ENCODE results near the gene UIMC1.
A peak's percentile ranks its signal among the peaks of the same experiment; 100 is the strongest.

The UIMC1 gene

DNA sequence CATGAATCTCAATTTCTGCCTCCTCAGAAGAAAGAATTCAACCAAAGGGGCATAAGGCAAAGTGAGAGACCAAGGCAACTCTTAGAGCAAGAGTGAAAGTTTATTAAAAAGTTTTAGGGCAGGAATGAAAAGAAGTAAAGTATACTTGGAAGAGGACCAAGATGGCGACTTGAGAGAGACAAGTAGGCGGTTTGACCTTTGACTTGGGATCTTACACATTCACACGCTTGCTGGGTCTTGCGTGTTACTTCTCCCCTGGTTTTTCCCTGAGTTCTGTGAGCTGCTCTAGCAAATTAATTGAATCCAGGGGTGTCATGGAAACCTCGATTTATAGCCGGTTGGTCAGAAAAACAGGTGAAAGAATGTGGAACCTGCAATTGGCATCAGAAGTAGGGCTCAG lies 22.9 kb upstream of the UIMC1 start:
- Histone ChIP-seq H3K4me3 (ENCODE audit: low read length) (no peak overlapping the region), H3K27me3 (ENCODE audit: control insufficient read depth, insufficient read depth, low read length) (no peaks in the 10 kb centered on the region), H3K9ac (ENCODE audit: low read length) (no peak overlapping the region), H3K36me3 (ENCODE audit: control insufficient read depth, low read depth, low read length) (peaks cover 4% of the 10 kb centered on the region), H3K4me1 (ENCODE audit: control insufficient read depth, low read depth, low read length) (no peaks in the 10 kb centered on the region), H3K27ac (ENCODE audit: low read length) (no peak overlapping the region), H3K9me3 (ENCODE audit: control insufficient read depth, low read depth, low read length) (no peaks in the 10 kb centered on the region)

DNA sequence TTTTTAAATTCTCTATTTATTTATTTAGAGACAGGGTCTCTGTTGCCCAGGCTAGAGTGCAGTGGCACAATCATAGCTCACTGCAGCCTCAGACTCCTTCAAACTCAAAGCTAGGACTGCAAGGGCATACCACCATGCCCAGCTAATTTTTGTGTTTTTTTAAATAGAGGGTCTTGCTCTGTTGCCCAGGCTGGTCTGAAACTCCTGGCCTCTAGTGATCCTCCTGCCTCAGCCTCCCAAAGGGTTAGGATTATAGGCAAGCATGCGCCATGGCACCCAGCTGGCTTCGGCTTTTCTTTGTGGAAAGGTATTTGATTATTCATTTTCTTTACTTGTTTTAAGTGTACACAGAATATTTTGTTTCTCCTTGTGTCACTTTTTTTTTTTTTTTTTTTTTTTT lies 21.1 kb upstream of the UIMC1 start:
- Histone ChIP-seq H3K9me3 (ENCODE audit: control insufficient read depth, low read depth, low read length) (no peaks in the 10 kb centered on the region), H3K27me3 (ENCODE audit: control insufficient read depth, insufficient read depth, low read length) (no peaks in the 10 kb centered on the region), H3K4me1 (ENCODE audit: control insufficient read depth, low read depth, low read length) (peaks cover 6% of the 10 kb centered on the region), H3K9ac (ENCODE audit: low read length) (no peak overlapping the region), H3K4me3 (ENCODE audit: low read length) (no peak overlapping the region), H3K36me3 (ENCODE audit: control insufficient read depth, low read depth, low read length) (peaks cover 7% of the 10 kb centered on the region), H3K27ac (ENCODE audit: low read length) (no peak overlapping the region)

DNA sequence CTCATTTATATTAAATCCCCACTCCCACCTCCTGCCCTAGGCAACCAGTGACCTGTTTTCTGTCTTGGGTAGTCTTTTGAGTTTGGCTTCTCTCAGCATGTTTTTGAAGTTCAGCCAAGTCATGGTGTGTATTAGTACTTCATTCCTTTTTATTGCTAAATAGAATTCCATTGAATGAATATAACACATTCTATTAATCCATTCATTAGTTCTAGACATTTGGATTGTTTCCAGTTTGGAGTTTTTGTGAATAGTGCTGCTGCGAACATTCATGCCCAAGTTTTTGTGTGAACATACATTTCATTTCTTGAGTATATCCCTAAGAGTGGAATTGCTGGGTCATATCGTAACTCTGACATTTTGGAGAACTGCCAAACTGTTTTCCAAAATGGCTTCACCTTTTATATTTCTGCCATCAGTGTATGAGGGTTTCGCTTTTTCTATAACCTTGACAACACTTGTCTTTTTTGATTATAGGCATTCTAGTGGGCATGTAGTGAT lies 18.6 kb upstream of the UIMC1 start:
- no peak overlapping the region for H3K27ac ChIP-seq (ENCODE audit: low read length)
- no peak overlapping the region for H3K4me3 ChIP-seq (ENCODE audit: low read length)
- no peaks in the 10 kb centered on the region for H3K9me3 ChIP-seq (ENCODE audit: control insufficient read depth, low read depth, low read length)
- H3K9ac ChIP-seq (ENCODE audit: low read length): no peak overlapping the region
- H3K36me3 ChIP-seq (ENCODE audit: control insufficient read depth, low read depth, low read length): peaks cover 7% of the 10 kb centered on the region
- no peaks in the 10 kb centered on the region for H3K27me3 ChIP-seq (ENCODE audit: control insufficient read depth, insufficient read depth, low read length)
- H3K4me1 ChIP-seq (ENCODE audit: control insufficient read depth, low read depth, low read length): peaks cover 6% of the 10 kb centered on the region

DNA sequence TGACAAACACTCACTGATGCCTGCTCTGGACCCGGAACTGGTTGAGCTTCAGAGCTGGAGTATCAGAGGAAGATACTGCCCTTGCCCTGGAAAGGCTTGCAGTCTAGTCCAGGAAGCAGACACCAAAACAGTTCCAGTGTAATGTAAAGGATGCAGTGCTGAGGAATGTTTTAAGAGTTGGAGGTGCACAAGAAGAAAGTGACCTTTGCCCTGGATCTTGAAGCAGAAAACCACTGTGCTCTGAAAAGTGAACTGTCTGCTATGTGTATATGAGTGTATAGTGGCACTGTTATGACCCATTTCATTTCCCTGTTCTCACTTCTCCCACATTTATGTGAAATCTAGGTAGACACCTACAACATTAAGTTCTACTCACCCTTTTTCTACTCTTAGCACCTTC lies 18.0 kb upstream of the UIMC1 start:
- Histone ChIP-seq H3K4me1 (ENCODE audit: control insufficient read depth, low read depth, low read length) (peaks cover 6% of the 10 kb centered on the region), H3K36me3 (ENCODE audit: control insufficient read depth, low read depth, low read length) (peaks cover 7% of the 10 kb centered on the region), H3K9ac (ENCODE audit: low read length) (no peak overlapping the region), H3K27ac (ENCODE audit: low read length) (no peak overlapping the region), H3K4me3 (ENCODE audit: low read length) (no peak overlapping the region), H3K9me3 (ENCODE audit: control insufficient read depth, low read depth, low read length) (no peaks in the 10 kb centered on the region), H3K27me3 (ENCODE audit: control insufficient read depth, insufficient read depth, low read length) (no peaks in the 10 kb centered on the region)

DNA sequence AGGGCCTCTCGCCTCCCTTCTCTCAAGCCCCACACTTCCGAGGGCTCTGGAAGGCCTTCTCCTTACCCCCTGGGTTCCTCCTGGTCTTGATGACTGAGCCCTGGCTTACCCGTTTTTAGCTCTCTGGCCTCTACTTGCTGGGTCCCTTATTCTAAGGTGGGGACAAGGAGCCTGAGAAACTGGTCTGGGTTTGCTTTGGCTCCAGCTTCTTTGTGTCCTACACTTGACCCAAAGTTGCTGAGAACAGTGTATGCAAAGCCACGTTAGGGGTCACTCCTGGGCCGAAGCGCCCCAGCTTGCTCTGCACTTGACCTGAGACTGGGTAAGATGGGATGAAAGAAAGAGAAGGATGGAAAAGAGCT lies 16.7 kb upstream of the UIMC1 start:
- H3K4me1 ChIP-seq (ENCODE audit: control insufficient read depth, low read depth, low read length): peaks cover 6% of the 10 kb centered on the region
- H3K27ac ChIP-seq (ENCODE audit: low read length): peak overlapping the region; percentile 30
- H3K4me3 ChIP-seq (ENCODE audit: low read length): peak overlapping the region; percentile 95
- no peaks in the 10 kb centered on the region for H3K9me3 ChIP-seq (ENCODE audit: control insufficient read depth, low read depth, low read length)
- H3K36me3 ChIP-seq (ENCODE audit: control insufficient read depth, low read depth, low read length): peaks cover 7% of the 10 kb centered on the region
- peak overlapping the region; percentile 85 for H3K9ac ChIP-seq (ENCODE audit: low read length)
- H3K27me3 ChIP-seq (ENCODE audit: control insufficient read depth, insufficient read depth, low read length): no peaks in the 10 kb centered on the region

DNA sequence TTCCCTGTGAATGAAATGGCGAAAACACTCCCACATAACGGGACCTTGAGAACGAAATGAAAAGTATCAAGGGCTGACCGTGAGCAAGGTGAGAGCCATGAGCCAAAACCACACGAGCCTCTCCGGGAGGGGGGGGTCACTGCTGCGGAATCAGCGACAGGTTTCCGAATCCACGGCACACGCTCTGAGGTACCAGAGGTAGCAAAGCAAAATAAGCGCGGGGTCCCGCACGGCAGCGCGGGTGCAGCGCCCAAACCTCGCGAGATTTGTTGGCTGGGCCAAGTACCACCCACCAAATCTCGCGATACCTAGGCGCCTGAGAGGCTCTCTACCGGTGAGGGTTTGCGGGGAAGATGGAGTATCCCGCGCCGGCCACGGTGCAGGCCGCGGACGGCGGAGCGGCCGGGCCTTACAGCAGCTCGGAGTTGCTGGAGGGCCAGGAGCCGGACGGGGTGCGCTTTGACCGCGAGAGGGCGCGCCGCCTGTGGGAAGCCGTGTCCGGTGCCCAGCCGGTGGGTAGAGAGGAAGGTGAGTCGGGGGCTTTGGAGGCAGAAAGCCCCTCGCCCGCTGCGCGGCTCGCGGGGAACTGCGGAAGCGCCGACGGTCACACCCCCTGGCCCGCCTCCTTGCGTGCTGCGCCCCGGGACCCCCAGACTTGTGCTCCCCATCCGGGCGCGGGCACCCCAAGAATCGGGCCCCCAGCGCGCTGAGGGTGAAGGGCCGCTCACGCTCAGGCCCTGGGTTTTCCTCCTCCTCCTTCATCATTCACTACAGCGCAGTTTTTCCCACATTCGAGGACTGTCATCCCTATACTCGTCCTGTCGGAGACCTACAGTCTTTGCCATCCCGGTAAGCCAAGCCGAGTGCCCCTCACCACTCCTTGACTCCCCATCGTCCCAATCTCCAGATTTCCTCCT lies 16.1 kb upstream of the UIMC1 start, which contains the start of gene ZNF346:
TSS of gene ZNF346 (plus strand) at position 311 of the 917 bp plus-strand sequence. CDS start at position 354, 43 bp downstream.
- H3K4me3 ChIP-seq (ENCODE audit: low read length): peak within 1 kb of the TSS; percentile 95
- H3K4me1 ChIP-seq (ENCODE audit: control insufficient read depth, low read depth, low read length): peaks cover 6% of the 10 kb centered on the region
- no peaks in the 10 kb centered on the region for H3K9me3 ChIP-seq (ENCODE audit: control insufficient read depth, low read depth, low read length)
- H3K36me3 ChIP-seq (ENCODE audit: control insufficient read depth, low read depth, low read length): peaks cover 7% of the 10 kb centered on the region
- H3K9ac ChIP-seq (ENCODE audit: low read length): peak within 1 kb of the TSS; percentile 85
- no peaks in the 10 kb centered on the region for H3K27me3 ChIP-seq (ENCODE audit: control insufficient read depth, insufficient read depth, low read length)
- peak within 1 kb of the TSS; percentile 42 for H3K27ac ChIP-seq (ENCODE audit: low read length)

DNA sequence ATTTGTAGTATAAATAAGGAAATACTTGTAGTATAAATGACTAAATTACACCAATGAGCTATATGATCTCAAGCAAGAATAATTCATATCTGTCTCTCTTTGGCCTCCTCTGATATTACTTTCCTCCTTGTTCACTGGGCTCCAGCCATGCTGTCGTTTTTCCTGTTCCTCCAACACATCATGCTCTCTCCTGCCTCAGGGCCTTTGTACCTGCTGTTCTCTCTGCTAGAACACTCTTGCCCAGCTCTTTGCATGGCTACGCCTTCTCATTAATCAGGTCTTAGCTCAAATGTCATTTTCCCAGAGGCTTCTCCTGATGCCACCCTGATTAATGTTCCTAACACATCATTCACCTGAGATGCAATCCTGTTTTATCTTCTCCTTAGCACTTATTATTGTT lies 13.5 kb upstream of the UIMC1 start:
- H3K4me3 ChIP-seq (ENCODE audit: low read length): no peak overlapping the region
- no peaks in the 10 kb centered on the region for H3K9me3 ChIP-seq (ENCODE audit: control insufficient read depth, low read depth, low read length)
- H3K36me3 ChIP-seq (ENCODE audit: control insufficient read depth, low read depth, low read length): peaks cover 7% of the 10 kb centered on the region
- no peaks in the 10 kb centered on the region for H3K27me3 ChIP-seq (ENCODE audit: control insufficient read depth, insufficient read depth, low read length)
- H3K27ac ChIP-seq (ENCODE audit: low read length): no peak overlapping the region
- H3K4me1 ChIP-seq (ENCODE audit: control insufficient read depth, low read depth, low read length): peaks cover 6% of the 10 kb centered on the region
- H3K9ac ChIP-seq (ENCODE audit: low read length): no peak overlapping the region

DNA sequence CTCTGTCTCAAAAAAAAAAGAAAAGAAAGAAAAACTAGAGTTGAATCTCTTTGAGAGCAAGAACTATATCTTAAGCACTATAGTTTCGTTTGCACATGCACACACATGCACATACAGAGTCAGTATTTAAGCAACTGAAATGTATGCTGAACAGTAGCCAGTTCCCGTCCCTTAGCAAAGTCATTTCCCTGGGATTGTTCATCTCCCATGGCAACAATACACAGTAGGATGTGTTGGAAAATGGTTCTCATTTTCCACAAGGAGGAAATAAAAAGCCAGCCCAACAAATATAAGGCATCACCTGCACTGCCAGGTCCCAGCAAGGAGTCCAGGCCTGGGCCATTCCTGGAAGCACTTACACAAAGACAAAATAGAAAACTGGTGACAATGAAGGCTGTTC lies 11.8 kb upstream of the UIMC1 start:
- Histone ChIP-seq H3K4me1 (ENCODE audit: control insufficient read depth, low read depth, low read length) (peaks cover 3% of the 10 kb centered on the region), H3K9me3 (ENCODE audit: control insufficient read depth, low read depth, low read length) (no peaks in the 10 kb centered on the region), H3K27ac (ENCODE audit: low read length) (no peak overlapping the region), H3K4me3 (ENCODE audit: low read length) (no peak overlapping the region), H3K27me3 (ENCODE audit: control insufficient read depth, insufficient read depth, low read length) (no peaks in the 10 kb centered on the region), H3K36me3 (ENCODE audit: control insufficient read depth, low read depth, low read length) (no peaks in the 10 kb centered on the region), H3K9ac (ENCODE audit: low read length) (no peak overlapping the region)

DNA sequence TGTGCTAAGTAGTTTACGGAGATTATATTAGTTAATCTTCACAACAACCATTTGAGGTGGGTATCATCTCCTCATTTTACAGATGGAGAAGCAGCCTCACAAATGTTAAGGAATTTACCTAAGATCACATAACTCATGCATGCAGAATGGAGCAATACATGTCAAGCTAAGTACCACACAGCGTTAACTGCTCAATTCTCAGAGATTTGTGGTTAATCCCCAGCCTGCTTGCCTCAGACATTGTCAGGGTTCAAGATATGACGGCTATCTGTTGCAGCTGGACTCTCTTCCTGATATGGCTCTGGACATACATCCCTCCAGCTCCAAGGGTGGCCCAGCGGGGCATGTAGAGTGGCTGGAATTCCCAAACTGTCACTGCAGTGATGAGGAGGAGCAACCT lies 8.6 kb upstream of the UIMC1 start:
- H3K27ac ChIP-seq (ENCODE audit: low read length): no peak overlapping the region
- no peaks in the 10 kb centered on the region for H3K27me3 ChIP-seq (ENCODE audit: control insufficient read depth, insufficient read depth, low read length)
- no peaks in the 10 kb centered on the region for H3K9me3 ChIP-seq (ENCODE audit: control insufficient read depth, low read depth, low read length)
- H3K36me3 ChIP-seq (ENCODE audit: control insufficient read depth, low read depth, low read length): no peaks in the 10 kb centered on the region
- no peaks in the 10 kb centered on the region for H3K4me1 ChIP-seq (ENCODE audit: control insufficient read depth, low read depth, low read length)
- H3K9ac ChIP-seq (ENCODE audit: low read length): no peak overlapping the region
- no peak overlapping the region for H3K4me3 ChIP-seq (ENCODE audit: low read length)

DNA sequence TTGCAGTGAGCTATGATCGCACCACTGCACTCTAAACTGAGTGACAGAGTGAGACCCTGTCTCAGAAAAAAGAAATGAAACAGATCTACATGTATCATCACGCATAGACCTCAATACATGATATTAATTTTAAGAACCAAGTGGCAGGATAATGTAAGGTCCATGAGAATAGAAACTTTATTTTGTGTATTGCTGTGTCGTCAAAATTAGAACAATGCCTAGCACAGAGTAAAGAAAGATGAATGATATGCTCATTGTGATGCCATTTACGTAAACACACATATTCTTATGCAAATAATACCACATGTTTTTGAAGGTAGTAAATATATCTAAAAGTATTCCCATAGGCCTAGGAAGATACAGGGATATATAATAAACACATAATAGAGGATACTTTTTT lies 3.6 kb upstream of the UIMC1 start:
- H3K4me3 ChIP-seq (ENCODE audit: low read length): no peak overlapping the region
- H3K36me3 ChIP-seq (ENCODE audit: control insufficient read depth, low read depth, low read length): no peaks in the 10 kb centered on the region
- no peaks in the 10 kb centered on the region for H3K27me3 ChIP-seq (ENCODE audit: control insufficient read depth, insufficient read depth, low read length)
- peaks cover 3% of the 10 kb centered on the region for H3K4me1 ChIP-seq (ENCODE audit: control insufficient read depth, low read depth, low read length)
- H3K9ac ChIP-seq (ENCODE audit: low read length): no peak overlapping the region
- H3K27ac ChIP-seq (ENCODE audit: low read length): no peak overlapping the region
- no peaks in the 10 kb centered on the region for H3K9me3 ChIP-seq (ENCODE audit: control insufficient read depth, low read depth, low read length)

DNA sequence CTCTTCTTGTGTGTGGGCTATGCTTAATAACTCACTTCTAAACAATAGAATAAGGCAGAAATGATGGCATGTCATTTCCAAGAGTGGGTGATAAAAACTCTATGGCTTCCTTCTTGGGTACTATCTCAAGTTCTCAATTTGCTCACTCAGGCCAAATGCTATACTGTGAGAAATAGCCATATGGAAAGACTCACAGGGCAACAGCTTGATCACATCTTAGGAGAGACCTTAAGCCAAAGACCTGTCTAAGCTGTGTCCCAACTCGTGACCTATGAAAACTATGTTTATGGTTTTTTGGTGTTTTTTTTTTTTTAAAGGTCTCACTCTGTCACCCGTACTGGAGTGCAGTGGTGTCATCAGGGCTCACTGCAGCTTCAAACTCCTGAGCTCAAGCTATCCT lies 2.1 kb upstream of the UIMC1 start:
- Histone ChIP-seq H3K4me1 (ENCODE audit: control insufficient read depth, low read depth, low read length) (peaks cover 9% of the 10 kb centered on the region), H3K36me3 (ENCODE audit: control insufficient read depth, low read depth, low read length) (no peaks in the 10 kb centered on the region), H3K9me3 (ENCODE audit: control insufficient read depth, low read depth, low read length) (no peaks in the 10 kb centered on the region), H3K27ac (ENCODE audit: low read length) (no peak overlapping the region), H3K4me3 (ENCODE audit: low read length) (no peak overlapping the region), H3K9ac (ENCODE audit: low read length) (no peak overlapping the region), H3K27me3 (ENCODE audit: control insufficient read depth, insufficient read depth, low read length) (no peaks in the 10 kb centered on the region)
